Measurements from ENCODE around the gene CHTF18. TPM values are rescaled to one million over a fixed set of nuclear protein-coding genes. Genes with fewer than 3 reads are reported as not detected.

The CHTF18 gene
- total and polyA plus RNA-seq, 9 of the 15 experiments (the other 6 are each of a cell fraction or from before 2014, with no cell fraction given), result 2.5 to 123 (median 17.0) TPM

DNA sequence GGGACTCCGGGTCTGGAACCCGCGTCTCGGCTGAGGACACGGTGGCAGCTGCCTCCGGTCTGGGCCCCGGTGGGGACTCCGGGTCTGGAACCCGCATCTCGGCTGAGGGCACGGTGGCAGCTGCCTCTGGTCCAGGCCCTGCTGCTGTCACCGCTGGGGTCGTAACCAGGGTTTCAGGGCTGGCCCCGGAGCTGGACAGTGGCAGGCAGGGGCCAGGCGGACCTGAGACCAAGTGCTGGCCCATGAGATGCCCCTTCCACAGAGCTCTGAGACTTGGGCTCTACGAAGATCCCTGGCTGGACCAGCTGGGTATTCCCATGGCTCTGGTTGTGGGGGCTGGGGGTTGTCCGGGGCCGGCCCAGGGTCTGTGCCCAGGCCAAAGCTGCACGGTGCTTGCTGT is 4.0 kb upstream of the CHTF18 start:
- H2AFZ ChIP-seq (ENCODE audit: low read depth, low read length), result no peak overlapping the region
- WGBS (ENCODE audit: insufficient coverage, low coverage, missing lambda C conversion rate), result 91% methylated on average over 11 of the region's 19 CpGs
- BruUV-seq (replicated peaks), result no TSS peak
- in situ Hi-C loops (cut with MboI), result no loop called here
- H3K36me3 ChIP-seq (ENCODE audit: control insufficient read depth, insufficient read depth, low read length), result peaks cover 29% of the 10 kb centered on the region; the same call in 2 of the 3 replicates
- H3K27ac ChIP-seq (ENCODE audit: extremely low read depth, low read depth, low read length), result no peak overlapping the region
- peaks cover 14% of the 10 kb centered on the region for H4K20me1 ChIP-seq (replicated peaks; ENCODE audit: control insufficient read depth, insufficient read depth, low read length)
- no peak overlapping the region for H3K4me3 ChIP-seq
- H3K9ac ChIP-seq (ENCODE audit: insufficient read depth in 1 of 2, low read depth in 2 of 2, low read length in 2 of 2), result peak overlapping the region in 1 of 2 experiments; percentile 29; a peak in 1 of 4 replicates
- no peaks in the 10 kb centered on the region for H3K9me1 ChIP-seq (ENCODE audit: control insufficient read depth, insufficient read depth, low read length)
- H3K27me3 ChIP-seq (ENCODE audit: control insufficient read depth in 2 of 2, insufficient read depth in 2 of 2, low read length in 2 of 2), result peaks cover 0 to 11% of the 10 kb centered on the region in 2 experiments; a peak in 2 of 5 replicates
- no peak for FAIRE-seq
- peaks cover 23% of the 10 kb centered on the region for H3K79me2 ChIP-seq (ENCODE audit: control insufficient read depth, insufficient read depth, low read length)
- no peaks in the 10 kb centered on the region for H3K9me3 ChIP-seq (replicated peaks; ENCODE audit: control insufficient read depth, insufficient read depth, low read depth, low read length)
- DNase-seq (ENCODE audit: extremely low read depth in 1 of 4, low spot score in 3 of 4), result no peak
- H3K4me2 ChIP-seq (ENCODE audit: insufficient read depth, low read length), result no peak overlapping the region
- ATAC-seq, result no peak
- peaks cover 16 to 91% of the 10 kb centered on the region in 2 experiments; a peak in 4 of 5 replicates for H3K4me1 ChIP-seq (replicated peaks in 1 of 2; ENCODE audit: control insufficient read depth in 2 of 2, insufficient read depth in 2 of 2, low read length in 2 of 2)
- ChIA-PET POLR2A (interaction anchor here (0.5 to 1.3 kb wide), 11 partner anchors 11 to 1171 kb away, joined by 3 to 5 read pairs (median 3); no protein-coding TSS in a partner anchor), CTCF (ENCODE audit: low intra/inter-chr PET ratio) (interaction anchor here (0.5 to 3.9 kb wide), 3 partner anchors 35 to 89 kb away, joined by 4 to 73 read pairs (median 6); no protein-coding TSS in a partner anchor)
- intact Hi-C loops (cut with micrococcal nuclease), result no loop called here
- TF ChIP-seq, protein P1, sequence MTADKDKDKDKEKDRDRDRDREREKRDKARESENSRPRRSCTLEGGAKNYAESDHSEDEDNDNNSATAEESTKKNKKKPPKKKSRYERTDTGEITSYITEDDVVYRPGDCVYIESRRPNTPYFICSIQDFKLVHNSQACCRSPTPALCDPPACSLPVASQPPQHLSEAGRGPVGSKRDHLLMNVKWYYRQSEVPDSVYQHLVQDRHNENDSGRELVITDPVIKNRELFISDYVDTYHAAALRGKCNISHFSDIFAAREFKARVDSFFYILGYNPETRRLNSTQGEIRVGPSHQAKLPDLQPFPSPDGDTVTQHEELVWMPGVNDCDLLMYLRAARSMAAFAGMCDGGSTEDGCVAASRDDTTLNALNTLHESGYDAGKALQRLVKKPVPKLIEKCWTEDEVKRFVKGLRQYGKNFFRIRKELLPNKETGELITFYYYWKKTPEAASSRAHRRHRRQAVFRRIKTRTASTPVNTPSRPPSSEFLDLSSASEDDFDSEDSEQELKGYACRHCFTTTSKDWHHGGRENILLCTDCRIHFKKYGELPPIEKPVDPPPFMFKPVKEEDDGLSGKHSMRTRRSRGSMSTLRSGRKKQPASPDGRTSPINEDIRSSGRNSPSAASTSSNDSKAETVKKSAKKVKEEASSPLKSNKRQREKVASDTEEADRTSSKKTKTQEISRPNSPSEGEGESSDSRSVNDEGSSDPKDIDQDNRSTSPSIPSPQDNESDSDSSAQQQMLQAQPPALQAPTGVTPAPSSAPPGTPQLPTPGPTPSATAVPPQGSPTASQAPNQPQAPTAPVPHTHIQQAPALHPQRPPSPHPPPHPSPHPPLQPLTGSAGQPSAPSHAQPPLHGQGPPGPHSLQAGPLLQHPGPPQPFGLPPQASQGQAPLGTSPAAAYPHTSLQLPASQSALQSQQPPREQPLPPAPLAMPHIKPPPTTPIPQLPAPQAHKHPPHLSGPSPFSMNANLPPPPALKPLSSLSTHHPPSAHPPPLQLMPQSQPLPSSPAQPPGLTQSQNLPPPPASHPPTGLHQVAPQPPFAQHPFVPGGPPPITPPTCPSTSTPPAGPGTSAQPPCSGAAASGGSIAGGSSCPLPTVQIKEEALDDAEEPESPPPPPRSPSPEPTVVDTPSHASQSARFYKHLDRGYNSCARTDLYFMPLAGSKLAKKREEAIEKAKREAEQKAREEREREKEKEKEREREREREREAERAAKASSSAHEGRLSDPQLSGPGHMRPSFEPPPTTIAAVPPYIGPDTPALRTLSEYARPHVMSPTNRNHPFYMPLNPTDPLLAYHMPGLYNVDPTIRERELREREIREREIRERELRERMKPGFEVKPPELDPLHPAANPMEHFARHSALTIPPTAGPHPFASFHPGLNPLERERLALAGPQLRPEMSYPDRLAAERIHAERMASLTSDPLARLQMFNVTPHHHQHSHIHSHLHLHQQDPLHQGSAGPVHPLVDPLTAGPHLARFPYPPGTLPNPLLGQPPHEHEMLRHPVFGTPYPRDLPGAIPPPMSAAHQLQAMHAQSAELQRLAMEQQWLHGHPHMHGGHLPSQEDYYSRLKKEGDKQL (CRISPR knock-in tag; IDR thresholded peaks at IDR 0.05; ENCODE audit: borderline replicate concordance), result no peak
- TF ChIP-seq ELF4 (CRISPR knock-in tag; IDR thresholded peaks at IDR 0.05), result no peak
- TF ChIP-seq MTA3 (IDR thresholded peaks at IDR 0.05; ENCODE audit: borderline replicate concordance), result no peak
- no peak for TF ChIP-seq ETV1 (tag; conservative IDR thresholded peaks at IDR 0.05; ENCODE audit: low read depth)
- TF ChIP-seq, protein P2, sequence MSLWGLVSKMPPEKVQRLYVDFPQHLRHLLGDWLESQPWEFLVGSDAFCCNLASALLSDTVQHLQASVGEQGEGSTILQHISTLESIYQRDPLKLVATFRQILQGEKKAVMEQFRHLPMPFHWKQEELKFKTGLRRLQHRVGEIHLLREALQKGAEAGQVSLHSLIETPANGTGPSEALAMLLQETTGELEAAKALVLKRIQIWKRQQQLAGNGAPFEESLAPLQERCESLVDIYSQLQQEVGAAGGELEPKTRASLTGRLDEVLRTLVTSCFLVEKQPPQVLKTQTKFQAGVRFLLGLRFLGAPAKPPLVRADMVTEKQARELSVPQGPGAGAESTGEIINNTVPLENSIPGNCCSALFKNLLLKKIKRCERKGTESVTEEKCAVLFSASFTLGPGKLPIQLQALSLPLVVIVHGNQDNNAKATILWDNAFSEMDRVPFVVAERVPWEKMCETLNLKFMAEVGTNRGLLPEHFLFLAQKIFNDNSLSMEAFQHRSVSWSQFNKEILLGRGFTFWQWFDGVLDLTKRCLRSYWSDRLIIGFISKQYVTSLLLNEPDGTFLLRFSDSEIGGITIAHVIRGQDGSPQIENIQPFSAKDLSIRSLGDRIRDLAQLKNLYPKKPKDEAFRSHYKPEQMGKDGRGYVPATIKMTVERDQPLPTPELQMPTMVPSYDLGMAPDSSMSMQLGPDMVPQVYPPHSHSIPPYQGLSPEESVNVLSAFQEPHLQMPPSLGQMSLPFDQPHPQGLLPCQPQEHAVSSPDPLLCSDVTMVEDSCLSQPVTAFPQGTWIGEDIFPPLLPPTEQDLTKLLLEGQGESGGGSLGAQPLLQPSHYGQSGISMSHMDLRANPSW (CRISPR knock-in tag; IDR thresholded peaks at IDR 0.05), result no peak
- no peak for TF ChIP-seq RBM14 (IDR thresholded peaks at IDR 0.05; ENCODE audit: borderline replicate concordance, insufficient read depth, low read depth, low read length)
- TF ChIP-seq NR3C1 (CRISPR knock-in tag; IDR thresholded peaks at IDR 0.05), result no peak
- TF ChIP-seq OTX1 (CRISPR knock-in tag; IDR thresholded peaks at IDR 0.05), result no peak
- no peak for TF ChIP-seq MECOM (CRISPR knock-in tag; IDR thresholded peaks at IDR 0.05)
- TF ChIP-seq, protein P3, sequence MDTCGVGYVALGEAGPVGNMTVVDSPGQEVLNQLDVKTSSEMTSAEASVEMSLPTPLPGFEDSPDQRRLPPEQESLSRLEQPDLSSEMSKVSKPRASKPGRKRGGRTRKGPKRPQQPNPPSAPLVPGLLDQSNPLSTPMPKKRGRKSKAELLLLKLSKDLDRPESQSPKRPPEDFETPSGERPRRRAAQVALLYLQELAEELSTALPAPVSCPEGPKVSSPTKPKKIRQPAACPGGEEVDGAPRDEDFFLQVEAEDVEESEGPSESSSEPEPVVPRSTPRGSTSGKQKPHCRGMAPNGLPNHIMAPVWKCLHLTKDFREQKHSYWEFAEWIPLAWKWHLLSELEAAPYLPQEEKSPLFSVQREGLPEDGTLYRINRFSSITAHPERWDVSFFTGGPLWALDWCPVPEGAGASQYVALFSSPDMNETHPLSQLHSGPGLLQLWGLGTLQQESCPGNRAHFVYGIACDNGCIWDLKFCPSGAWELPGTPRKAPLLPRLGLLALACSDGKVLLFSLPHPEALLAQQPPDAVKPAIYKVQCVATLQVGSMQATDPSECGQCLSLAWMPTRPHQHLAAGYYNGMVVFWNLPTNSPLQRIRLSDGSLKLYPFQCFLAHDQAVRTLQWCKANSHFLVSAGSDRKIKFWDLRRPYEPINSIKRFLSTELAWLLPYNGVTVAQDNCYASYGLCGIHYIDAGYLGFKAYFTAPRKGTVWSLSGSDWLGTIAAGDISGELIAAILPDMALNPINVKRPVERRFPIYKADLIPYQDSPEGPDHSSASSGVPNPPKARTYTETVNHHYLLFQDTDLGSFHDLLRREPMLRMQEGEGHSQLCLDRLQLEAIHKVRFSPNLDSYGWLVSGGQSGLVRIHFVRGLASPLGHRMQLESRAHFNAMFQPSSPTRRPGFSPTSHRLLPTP (IDR thresholded peaks at IDR 0.05; ENCODE audit: borderline replicate concordance, extremely low read depth, insufficient read length), result no peak
- no peak for TF ChIP-seq MAFG (tag; conservative IDR thresholded peaks at IDR 0.05)
